Measurements from ENCODE around the gene SFPQ.
"Not testable (repeated sequence)": the region's sequence is repeated elsewhere in the genome, so short reads cannot be mapped to it uniquely, and the experiment has no call there.

The SFPQ gene

DNA sequence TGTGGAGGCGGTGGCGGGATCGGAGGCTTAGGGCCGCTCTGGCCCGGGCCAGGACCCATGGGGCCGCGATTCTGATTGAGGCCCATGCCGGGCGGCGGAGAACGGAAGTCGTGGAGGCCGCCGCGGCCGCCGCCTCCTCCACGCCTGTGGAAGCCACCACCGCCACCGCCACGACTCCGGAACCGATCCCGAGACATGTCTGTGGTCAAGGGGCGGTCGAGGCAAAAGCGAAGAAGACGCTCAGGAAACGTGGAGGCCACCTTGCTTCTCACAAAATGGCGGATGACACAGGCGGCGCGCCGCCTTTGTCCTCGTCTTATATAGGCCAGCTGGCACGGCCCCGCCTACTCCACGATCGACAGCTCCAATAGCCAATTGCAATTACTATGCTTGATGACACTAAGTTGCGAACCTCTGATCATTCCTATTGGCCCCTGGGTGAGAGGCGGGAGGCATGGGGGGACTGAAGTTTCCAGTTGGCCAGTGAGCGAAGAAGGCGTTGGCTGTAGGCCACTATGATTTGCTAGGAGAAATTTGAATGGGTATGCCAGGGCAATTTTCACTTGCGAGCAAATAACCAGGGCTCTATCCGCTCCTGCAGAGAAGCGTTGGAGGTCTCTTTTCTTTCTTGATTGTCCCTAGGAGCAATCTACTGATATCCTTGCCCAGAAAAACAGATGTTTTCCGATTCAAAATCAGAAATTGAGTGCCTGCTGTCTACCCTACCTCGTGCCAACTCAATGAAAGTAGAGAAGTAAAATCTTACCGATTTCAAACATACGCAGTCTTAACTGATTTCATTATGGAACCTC lies at the start of gene SFPQ:
Gene SFPQ, minus strand, starts transcription at position 293 of the 812 bp plus-strand sequence. Its CDS starts 96 bp downstream, at position 197.
- peak within 1 kb of the TSS; percentile 98 for H3K4me3 ChIP-seq (replicated peaks; ENCODE audit: low read depth, low read length)
- peak; percentile 100 for DNase-seq (ENCODE audit: low read depth)
- no peak for TF ChIP-seq CTCF (IDR thresholded peaks at IDR 0.05; ENCODE audit: low read length, missing control alignments)

GRCh38 chr1:35236772-35237171 lies 43.8 kb upstream of the SFPQ start:
- not testable (repeated sequence) for H3K4me3 ChIP-seq (replicated peaks; ENCODE audit: low read depth, low read length); DNase-seq (ENCODE audit: low read depth)

- no peak overlapping the region for H3K4me3 ChIP-seq (replicated peaks; ENCODE audit: low read depth, low read length)
- TF ChIP-seq CTCF (IDR thresholded peaks at IDR 0.05; ENCODE audit: low read length, missing control alignments), result no peak
- no peak for DNase-seq (ENCODE audit: low read depth)
These were observed 38.3 kb upstream of the SFPQ start for GRCh38 chr1:35231287-35231686.

GRCh38 chr1:35229587-35230360 lies 36.8 kb upstream of the SFPQ start:
- H3K4me3 ChIP-seq (replicated peaks; ENCODE audit: low read depth, low read length), result no peak overlapping the region
- DNase-seq (ENCODE audit: low read depth), result no peak
- TF ChIP-seq CTCF (IDR thresholded peaks at IDR 0.05; ENCODE audit: low read length, missing control alignments), result no peak

DNA sequence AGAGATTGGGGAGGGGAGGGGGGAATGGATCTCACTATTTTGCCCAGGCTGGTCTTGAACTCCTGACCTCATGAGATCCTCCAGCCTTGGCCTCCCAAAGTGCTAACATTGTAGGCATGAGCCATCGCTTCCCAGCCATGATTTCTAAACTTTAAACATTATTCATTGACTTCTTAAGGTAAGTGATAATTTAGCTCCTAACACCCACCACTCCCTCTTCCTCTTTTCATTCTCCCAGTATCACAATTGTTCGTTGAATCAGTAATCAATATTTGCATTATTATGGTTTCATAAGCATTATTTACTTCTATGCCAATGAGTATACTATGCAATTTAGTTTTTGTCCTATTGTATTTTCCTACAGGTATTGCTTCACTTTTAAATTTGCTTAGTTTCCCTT lies 33.6 kb upstream of the SFPQ start:
- DNase-seq (ENCODE audit: low read depth), result no peak
- TF ChIP-seq CTCF (IDR thresholded peaks at IDR 0.05; ENCODE audit: low read length, missing control alignments), result no peak
- H3K4me3 ChIP-seq (replicated peaks; ENCODE audit: low read depth, low read length), result no peak overlapping the region

GRCh38 chr1:35223084-35223630 lies 30.2 kb upstream of the SFPQ start:
- TF ChIP-seq CTCF (IDR thresholded peaks at IDR 0.05; ENCODE audit: low read length, missing control alignments), result no peak
- DNase-seq (ENCODE audit: low read depth), result peak; percentile 41
- no peak overlapping the region for H3K4me3 ChIP-seq (replicated peaks; ENCODE audit: low read depth, low read length)
